MM.1S (cell line): ENCODE data around the gene FFAR4.

Experiments
- DNase-seq: peaks from one replicate; pipeline ENCODE4 v3.0.0-alpha.2; 2015
- H2AFZ ChIP-seq: fragments of 300-600 bp; sonication (generic); 2 replicates; pipeline ENCODE4 v1.6.0; 2016; ENCODE audit warnings: antibody characterized with exemption, low read length
- H3F3A ChIP-seq: fragments of 300-600 bp; sonication (generic); 2 replicates; pipeline ENCODE4 v1.6.1; 2016; ENCODE audit warnings: mild to moderate bottlenecking, antibody characterized with exemption, low read length, moderate library complexity, mixed read lengths; ENCODE audit not compliant: insufficient read depth
- H3K27ac ChIP-seq: fragments of 300-600 bp; sonication (generic); 2 replicates; pipeline ENCODE4 v1.5.1; 2016; ENCODE audit warnings: mild to moderate bottlenecking, low read length
- H3K27me3 ChIP-seq: fragments of 300-600 bp; sonication (generic); replicated peaks from 2 replicates; pipeline ENCODE4 v1.6.0; 2016; ENCODE audit warnings: low read length; ENCODE audit not compliant: insufficient read depth
- H3K36me3 ChIP-seq: fragments of 300-600 bp; sonication (generic); replicated peaks from 2 replicates; pipeline ENCODE4 v1.6.1; 2016; ENCODE audit warnings: mild to moderate bottlenecking, low read length, mixed read lengths; ENCODE audit not compliant: insufficient read depth
- H3K4me1 ChIP-seq: fragments of 300-600 bp; sonication (generic); 2 replicates; pipeline ENCODE4 v1.6.1; 2016; ENCODE audit warnings: low read length, mixed read lengths
- H3K4me2 ChIP-seq: fragments of 300-600 bp; sonication (generic); 2 replicates; pipeline ENCODE4 v1.6.0; 2016; ENCODE audit warnings: low read depth, low read length
- H3K4me3 ChIP-seq: fragments of 300-600 bp; sonication (generic); 2 replicates; pipeline ENCODE4 v1.5.1; 2016; ENCODE audit warnings: low read length, mixed read lengths
- H3K79me2 ChIP-seq: fragments of 300-600 bp; sonication (generic); 2 replicates; pipeline ENCODE4 v1.6.1; 2016; ENCODE audit warnings: mixed run types, low read length, mixed read lengths
- H3K9ac ChIP-seq: fragments of 300-600 bp; sonication (generic); 2 replicates; pipeline ENCODE4 v1.6.1; 2016; ENCODE audit warnings: low read length, mixed read lengths
- H3K9me2 ChIP-seq: fragments of 300-600 bp; sonication (generic); replicated peaks from 2 replicates; pipeline ENCODE4 v1.6.1; 2016; ENCODE audit warnings: mild to moderate bottlenecking, low read length, mixed read lengths; ENCODE audit not compliant: insufficient read depth
- H3K9me3 ChIP-seq: fragments of 300-600 bp; sonication (generic); replicated peaks from 2 replicates; pipeline ENCODE4 v1.6.1; 2016; ENCODE audit warnings: mild to moderate bottlenecking, low read length, mixed read lengths; ENCODE audit not compliant: insufficient read depth
- H4K20me1 ChIP-seq: fragments of 300-600 bp; sonication (generic); 2 replicates; pipeline ENCODE4 v1.6.1; 2016; ENCODE audit warnings: mild to moderate bottlenecking, low read length, moderate library complexity, mixed read lengths; ENCODE audit not compliant: insufficient read depth
- EZH2 ChIP-seq: fragments of 300-600 bp; sonication (generic); optimal IDR thresholded peaks from 2 replicates; pipeline ENCODE3; 2017; ENCODE audit warnings: low read depth, mild to moderate bottlenecking, antibody characterized with exemption, low read length, mixed read lengths
- EZH2phosphoT487 ChIP-seq: fragments of 300-600 bp; sonication (generic); IDR thresholded peaks from 2 replicates; pipeline ENCODE4 v1.6.1; 2018; ENCODE audit warnings: antibody characterized with exemption, low read length
- TF ChIP-seq, protein P1 (sequence below): fragments of 300-600 bp; sonication (generic); IDR thresholded peaks from 2 replicates; pipeline ENCODE4 v1.5.1; 2016; ENCODE audit warnings: antibody characterized with exemption, low read length, mixed read lengths

Gene FFAR4

GRCh38 chr10:93600446-93601145 lies 34.1 kb downstream of the FFAR4 start:
- Histone ChIP-seq H3K27me3 (0 out of 2 replicates have a peak, but pooled peaks cover 5% of the 10 kb centered on the region), H3K9me3 (no peaks in the 10 kb centered on the region)

GRCh38 chr10:93601146-93601773 lies 34.8 kb downstream of the FFAR4 start, which contains the start of gene RBP4:
TSS of gene RBP4 (minus strand) at chr10:93601235. CDS start at chr10:93601028, 207 bp downstream.
- H3K4me2 ChIP-seq, result no peak within 1 kb of the TSS

More at GRCh38 chr10:93600446-93601145, 34.1 kb downstream of the FFAR4 start:
- no peak for DNase-seq
- Histone ChIP-seq H3K27ac (no peak overlapping the region), H3K4me3 (no peak overlapping the region), H4K20me1 (no peaks in the 10 kb centered on the region), H3K9me2 (no peaks in the 10 kb centered on the region), H3K4me1 (no peaks in the 10 kb centered on the region), H3K36me3 (no peaks in the 10 kb centered on the region), H3F3A (no peaks in the 10 kb centered on the region), H2AFZ (no peak overlapping the region), H3K4me2 (no peak overlapping the region), H3K79me2 (no peaks in the 10 kb centered on the region), H3K9ac (no peak overlapping the region)
- no peak for TF ChIP-seq EZH2phosphoT487
- no peak for TF ChIP-seq EZH2
- TF ChIP-seq, protein P1, sequence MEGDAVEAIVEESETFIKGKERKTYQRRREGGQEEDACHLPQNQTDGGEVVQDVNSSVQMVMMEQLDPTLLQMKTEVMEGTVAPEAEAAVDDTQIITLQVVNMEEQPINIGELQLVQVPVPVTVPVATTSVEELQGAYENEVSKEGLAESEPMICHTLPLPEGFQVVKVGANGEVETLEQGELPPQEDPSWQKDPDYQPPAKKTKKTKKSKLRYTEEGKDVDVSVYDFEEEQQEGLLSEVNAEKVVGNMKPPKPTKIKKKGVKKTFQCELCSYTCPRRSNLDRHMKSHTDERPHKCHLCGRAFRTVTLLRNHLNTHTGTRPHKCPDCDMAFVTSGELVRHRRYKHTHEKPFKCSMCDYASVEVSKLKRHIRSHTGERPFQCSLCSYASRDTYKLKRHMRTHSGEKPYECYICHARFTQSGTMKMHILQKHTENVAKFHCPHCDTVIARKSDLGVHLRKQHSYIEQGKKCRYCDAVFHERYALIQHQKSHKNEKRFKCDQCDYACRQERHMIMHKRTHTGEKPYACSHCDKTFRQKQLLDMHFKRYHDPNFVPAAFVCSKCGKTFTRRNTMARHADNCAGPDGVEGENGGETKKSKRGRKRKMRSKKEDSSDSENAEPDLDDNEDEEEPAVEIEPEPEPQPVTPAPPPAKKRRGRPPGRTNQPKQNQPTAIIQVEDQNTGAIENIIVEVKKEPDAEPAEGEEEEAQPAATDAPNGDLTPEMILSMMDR, result no peak

GRCh38 chr10:93601774-93602162 lies 35.3 kb downstream of the FFAR4 start:
- no peaks in the 10 kb centered on the region for H3K9me2 ChIP-seq
- H3F3A ChIP-seq, result no peaks in the 10 kb centered on the region
- H3K9me3 ChIP-seq, result no peaks in the 10 kb centered on the region
- H4K20me1 ChIP-seq, result no peaks in the 10 kb centered on the region
- H3K79me2 ChIP-seq, result no peaks in the 10 kb centered on the region
- no peak overlapping the region for H3K27ac ChIP-seq
- H3K36me3 ChIP-seq, result no peaks in the 10 kb centered on the region
- H3K4me1 ChIP-seq, result no peaks in the 10 kb centered on the region
- H3K27me3 ChIP-seq, result 0 out of 2 replicates have a peak, but pooled peaks cover 5% of the 10 kb centered on the region
- no peak overlapping the region for H3K4me3 ChIP-seq
- no peak for DNase-seq
- TF ChIP-seq EZH2, result no peak
- no peak for TF ChIP-seq EZH2phosphoT487
- TF ChIP-seq, protein P1, result no peak
- no peak overlapping the region for H3K9ac ChIP-seq
- no peak overlapping the region; the same call in 1 of the 2 replicates for H2AFZ ChIP-seq
- H3K4me2 ChIP-seq, result no peak overlapping the region

More at GRCh38 chr10:93601146-93601773, 34.8 kb downstream of the FFAR4 start, which contains the start of gene RBP4:
- H3K9ac ChIP-seq, result no peak within 1 kb of the TSS
- H3K79me2 ChIP-seq, result no peaks in the 10 kb centered on the region
- no peaks in the 10 kb centered on the region for H3K36me3 ChIP-seq
- no peaks in the 10 kb centered on the region for H3K9me3 ChIP-seq
- H3K4me3 ChIP-seq, result no peak within 1 kb of the TSS
- H3K27ac ChIP-seq, result no peak within 1 kb of the TSS
- 0 out of 2 replicates have a peak, but pooled peaks cover 5% of the 10 kb centered on the region for H3K27me3 ChIP-seq
- no peak within 1 kb of the TSS; the same call in 1 of the 2 replicates for H2AFZ ChIP-seq
- no peaks in the 10 kb centered on the region for H4K20me1 ChIP-seq
- H3K4me1 ChIP-seq, result no peaks in the 10 kb centered on the region
- no peak for DNase-seq
- H3K9me2 ChIP-seq, result no peaks in the 10 kb centered on the region
- no peaks in the 10 kb centered on the region for H3F3A ChIP-seq
- TF ChIP-seq EZH2, result no peak
- TF ChIP-seq EZH2phosphoT487, result no peak
- TF ChIP-seq, protein P1, result no peak
